ENCODE measurements around the gene C8G. TPM values are rescaled to one million over a fixed set of nuclear protein-coding genes. Genes with fewer than 3 reads are reported as not detected.
A peak's percentile ranks its signal among the peaks of the same experiment; 100 is the strongest.

C8G gene
- total and polyA plus RNA-seq, 9 of the 15 experiments (the other 6 are each of a cell fraction or from before 2014, with no cell fraction given), result 0.35 to 5.9 (median 2.7) TPM; not detected in 2

- TF ChIP-seq E2F6 (IDR thresholded peaks at IDR 0.05; ENCODE audit: borderline replicate concordance in 1 of 2, extremely low read depth in 1 of 2, insufficient read depth in 1 of 2, insufficient read length in 1 of 2, low read depth in 1 of 2, low read length in 1 of 2, poor library complexity in 1 of 2, severe bottlenecking in 1 of 2) (peak in 1 of 2 experiments; percentile 44), E2F3 (CRISPR knock-in tag; IDR thresholded peaks at IDR 0.05) (no peak), MIER1 (IDR thresholded peaks at IDR 0.05; ENCODE audit: low read depth) (no peak), CXXC5 (CRISPR knock-in tag; IDR thresholded peaks at IDR 0.05) (0 out of 2 replicates have a peak, but pooled peaks have one; percentile 12), RCOR1 (IDR thresholded peaks at IDR 0.05; ENCODE audit: borderline replicate concordance in 1 of 2, low read depth in 2 of 2, low read length in 2 of 2) (no peak), OTX1 (CRISPR knock-in tag; IDR thresholded peaks at IDR 0.05) (no peak), PCBP2 (IDR thresholded peaks at IDR 0.05; ENCODE audit: low read depth, low read length, poor library complexity, severe bottlenecking) (no peak), RFX5 (IDR thresholded peaks at IDR 0.05; ENCODE audit: low read depth, low read length) (no peak), THRAP3 (IDR thresholded peaks at IDR 0.05; ENCODE audit: borderline replicate concordance) (no peak), NONO (IDR thresholded peaks at IDR 0.05; ENCODE audit: low read depth in 2 of 2, low read length in 1 of 2) (0 out of 4 replicates have a peak, but pooled peaks of 1 of the 2 experiments have one; percentile 22), ZBTB7A (IDR thresholded peaks at IDR 0.05; ENCODE audit: borderline replicate concordance, control insufficient read depth, low read depth, low read length) (peak; percentile 91; the same call in 1 of the 2 replicates), ZNF311 (CRISPR knock-in tag; IDR thresholded peaks at IDR 0.05) (no peak), L3MBTL2 (IDR thresholded peaks at IDR 0.05) (peak; percentile 26; the same call in 1 of the 2 replicates), ADNP (tag; IDR thresholded peaks at IDR 0.05) (no peak), PTBP1 (IDR thresholded peaks at IDR 0.05; ENCODE audit: low read depth, low read length) (no peak), MAZ (CRISPR knock-in tag; conservative IDR thresholded peaks at IDR 0.05 in 1 of 2, IDR thresholded peaks at IDR 0.05 in 1 of 2) (peak in 1 of 2 experiments; percentile 63; a peak in 2 of 4 replicates), ZNF263 (CRISPR knock-in tag; IDR thresholded peaks at IDR 0.05; ENCODE audit: borderline replicate concordance) (no peak), SMARCB1 (IDR thresholded peaks at IDR 0.05; ENCODE audit: insufficient read length, low read depth) (no peak), MLLT1 (IDR thresholded peaks at IDR 0.05) (no peak)
- TF ChIP-seq, protein P1, sequence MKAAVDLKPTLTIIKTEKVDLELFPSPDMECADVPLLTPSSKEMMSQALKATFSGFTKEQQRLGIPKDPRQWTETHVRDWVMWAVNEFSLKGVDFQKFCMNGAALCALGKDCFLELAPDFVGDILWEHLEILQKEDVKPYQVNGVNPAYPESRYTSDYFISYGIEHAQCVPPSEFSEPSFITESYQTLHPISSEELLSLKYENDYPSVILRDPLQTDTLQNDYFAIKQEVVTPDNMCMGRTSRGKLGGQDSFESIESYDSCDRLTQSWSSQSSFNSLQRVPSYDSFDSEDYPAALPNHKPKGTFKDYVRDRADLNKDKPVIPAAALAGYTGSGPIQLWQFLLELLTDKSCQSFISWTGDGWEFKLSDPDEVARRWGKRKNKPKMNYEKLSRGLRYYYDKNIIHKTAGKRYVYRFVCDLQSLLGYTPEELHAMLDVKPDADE (conservative IDR thresholded peaks at IDR 0.05; ENCODE audit: control insufficient read depth, low read depth, low read length), result 0 out of 2 replicates have a peak, but pooled peaks have one; percentile 23
- TF ChIP-seq, protein P2, sequence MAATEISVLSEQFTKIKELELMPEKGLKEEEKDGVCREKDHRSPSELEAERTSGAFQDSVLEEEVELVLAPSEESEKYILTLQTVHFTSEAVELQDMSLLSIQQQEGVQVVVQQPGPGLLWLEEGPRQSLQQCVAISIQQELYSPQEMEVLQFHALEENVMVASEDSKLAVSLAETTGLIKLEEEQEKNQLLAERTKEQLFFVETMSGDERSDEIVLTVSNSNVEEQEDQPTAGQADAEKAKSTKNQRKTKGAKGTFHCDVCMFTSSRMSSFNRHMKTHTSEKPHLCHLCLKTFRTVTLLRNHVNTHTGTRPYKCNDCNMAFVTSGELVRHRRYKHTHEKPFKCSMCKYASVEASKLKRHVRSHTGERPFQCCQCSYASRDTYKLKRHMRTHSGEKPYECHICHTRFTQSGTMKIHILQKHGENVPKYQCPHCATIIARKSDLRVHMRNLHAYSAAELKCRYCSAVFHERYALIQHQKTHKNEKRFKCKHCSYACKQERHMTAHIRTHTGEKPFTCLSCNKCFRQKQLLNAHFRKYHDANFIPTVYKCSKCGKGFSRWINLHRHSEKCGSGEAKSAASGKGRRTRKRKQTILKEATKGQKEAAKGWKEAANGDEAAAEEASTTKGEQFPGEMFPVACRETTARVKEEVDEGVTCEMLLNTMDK (IDR thresholded peaks at IDR 0.05; ENCODE audit: borderline replicate concordance, insufficient read depth, low read depth, low read length, poor library complexity, severe bottlenecking), result no peak
Observed at GRCh38 chr9:136978865-136979544, 34.0 kb downstream of the C8G start (continued).
